DMS 273 treated with DMSO at 0.1 percent for 48 hours (cell line): ENCODE results near the gene USP24.
"Not testable (repeated sequence)": the region's sequence is repeated elsewhere in the genome, so short reads cannot be mapped to it uniquely, and the experiment has no call there.

Source experiments
- DNase-seq: peaks from one replicate; lab custom pipeline; 2025; lab: John Stamatoyannopoulos, UW

Gene USP24

DNA sequence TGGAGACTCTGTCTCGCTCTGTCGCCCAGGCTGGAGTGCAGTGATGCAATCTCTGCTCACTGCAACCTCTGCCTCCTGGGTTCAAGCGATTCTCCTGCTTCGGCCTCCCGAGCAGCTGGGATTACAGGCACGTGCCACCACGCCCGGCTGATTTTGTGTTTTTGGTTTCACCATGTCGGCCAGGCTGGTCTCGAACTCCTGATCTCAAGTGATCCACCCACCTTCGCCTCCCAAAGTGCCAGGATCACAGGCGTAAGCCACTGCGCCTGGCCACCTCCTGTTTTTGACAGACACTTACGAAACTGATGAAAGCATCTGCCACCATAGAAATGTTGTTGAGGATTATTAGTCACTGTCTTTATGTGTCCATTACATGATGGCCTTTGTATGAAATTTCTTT lies 106.2 kb downstream of the USP24 start:
- not testable (repeated sequence) for DNase-seq

DNA sequence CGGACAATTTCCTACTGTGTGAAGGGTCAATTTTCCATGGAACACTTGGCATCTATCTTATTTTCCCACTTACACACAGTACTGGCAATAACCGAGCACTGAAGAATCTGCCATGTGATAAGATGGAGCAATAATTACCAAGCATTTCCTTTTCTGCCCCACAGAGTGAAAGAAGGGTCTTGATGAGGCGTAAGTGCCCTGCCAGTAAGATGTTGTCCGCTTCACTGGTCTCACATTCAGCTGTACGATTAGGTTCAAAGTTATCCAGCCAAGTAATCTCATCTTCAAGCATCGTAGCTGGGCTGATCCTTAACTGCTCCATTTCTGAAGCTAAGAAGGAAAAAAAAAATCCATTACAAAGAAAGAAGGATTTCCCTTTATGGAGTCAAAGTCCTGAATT lies 108.1 kb downstream of the USP24 start:
- DNase-seq = no peak

DNA sequence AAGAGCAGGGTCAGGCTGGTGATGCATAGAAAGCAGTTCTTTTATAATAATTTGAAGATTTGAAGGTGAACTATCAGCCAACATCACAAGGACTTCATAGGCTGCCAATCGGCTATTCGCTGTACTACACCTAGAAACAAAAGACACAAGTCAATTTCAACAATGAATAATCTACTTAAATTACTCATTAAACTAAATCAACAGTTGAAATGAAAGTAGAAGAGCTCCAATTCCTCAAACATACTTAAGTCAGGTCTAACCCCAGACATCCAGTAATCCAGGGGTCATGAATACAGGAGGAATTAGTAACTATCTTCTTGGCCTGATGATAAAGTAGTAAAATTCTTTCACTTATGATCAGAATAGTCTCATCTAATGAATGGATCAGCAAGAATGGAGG lies 111.3 kb downstream of the USP24 start:
- DNase-seq = no peak

DNA sequence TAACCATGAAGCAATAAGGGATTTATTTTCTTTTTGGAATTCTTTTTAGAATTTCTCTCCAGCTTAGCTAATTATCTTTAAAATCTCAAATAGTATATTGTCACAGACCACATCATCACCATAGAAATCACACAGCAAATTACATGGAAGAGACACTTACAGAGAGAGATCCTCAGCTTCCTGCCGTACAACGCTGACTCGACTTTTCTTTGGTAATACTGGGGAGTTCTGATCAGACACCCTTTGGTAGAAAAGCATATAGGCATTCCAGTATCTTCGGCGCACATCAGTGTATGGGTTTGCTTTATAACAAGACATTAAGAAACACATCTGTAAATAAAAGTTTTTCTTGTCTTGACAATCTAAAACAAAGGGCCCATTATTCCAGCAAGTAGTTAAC lies 120.1 kb downstream of the USP24 start:
- no peak for DNase-seq

DNA sequence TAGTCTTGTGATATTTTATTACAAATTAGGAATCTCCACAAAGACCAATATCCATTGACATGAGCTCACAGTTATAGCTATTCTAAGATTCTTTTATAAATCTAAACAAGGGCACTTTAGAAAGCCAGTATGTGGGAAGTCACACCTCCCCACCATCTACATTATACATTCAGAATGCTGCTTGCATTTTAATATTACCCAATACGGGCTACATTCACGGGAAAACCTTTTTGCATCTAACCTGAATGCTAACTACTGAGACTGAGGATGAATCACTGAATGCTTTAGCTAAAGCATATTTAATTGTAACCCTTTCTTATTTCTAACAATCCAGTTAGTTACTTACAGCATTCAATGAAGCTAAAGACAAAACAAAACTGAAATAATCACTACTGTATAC lies 122.7 kb downstream of the USP24 start:
- DNase-seq = no peak

DNA sequence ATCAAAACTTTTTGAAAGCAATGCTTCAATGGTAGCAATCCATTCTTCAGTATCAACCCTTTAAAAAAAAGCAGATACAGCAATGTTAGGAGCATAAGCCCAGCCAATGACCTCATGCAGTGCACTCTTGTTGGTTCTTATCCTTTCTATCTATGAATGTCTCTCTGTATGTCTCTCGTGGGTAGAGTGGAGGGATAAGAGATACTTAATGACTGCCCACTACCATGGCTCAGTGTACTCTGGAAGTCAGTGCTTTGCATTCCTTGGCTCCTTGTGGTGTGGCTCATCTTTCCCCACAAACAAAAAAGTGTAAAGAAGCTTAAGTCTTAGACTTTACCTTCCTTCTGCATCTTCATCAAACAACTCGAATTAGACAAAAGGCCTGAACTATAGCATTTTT lies 125.5 kb downstream of the USP24 start:
- no peak for DNase-seq

DNA sequence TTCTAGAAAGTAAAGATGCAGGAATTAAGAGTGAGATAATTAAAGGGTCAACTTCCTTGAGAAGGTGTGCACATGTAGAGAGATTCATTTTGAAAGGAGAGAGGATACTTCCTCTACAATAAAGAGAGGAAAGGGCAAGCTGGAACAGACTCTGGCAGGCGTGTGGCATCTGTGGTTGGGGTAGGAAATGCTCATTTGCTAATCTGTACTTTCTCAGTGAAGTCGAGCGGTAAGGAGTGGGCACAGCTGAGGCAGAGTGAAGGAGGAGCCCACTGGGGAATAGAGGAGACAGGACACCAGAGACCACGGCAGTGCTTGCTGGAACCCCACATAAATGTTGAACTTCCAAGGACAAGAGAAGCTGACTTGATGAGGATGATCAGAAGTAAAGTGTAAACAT lies 126.8 kb downstream of the USP24 start:
- no peak for DNase-seq

DNA sequence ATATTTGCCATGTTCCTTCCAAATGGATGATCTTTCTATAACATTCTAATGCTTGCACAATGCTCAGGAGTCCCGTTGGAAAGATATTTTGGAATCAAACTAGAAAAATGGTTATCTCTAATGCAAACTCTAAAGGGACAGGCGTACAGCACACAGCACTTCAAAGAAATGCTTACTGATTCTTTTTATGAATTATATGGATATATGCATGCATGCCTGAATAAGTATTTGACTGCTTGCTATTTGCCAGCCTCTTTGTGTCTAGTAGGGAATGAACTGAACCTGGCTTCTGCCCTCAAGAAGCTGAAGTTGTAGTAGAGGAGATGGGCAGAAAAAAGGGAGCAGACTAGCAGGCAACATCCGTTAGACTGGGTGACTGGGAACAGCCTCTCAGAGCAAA lies 127.7 kb downstream of the USP24 start:
- no peak for DNase-seq

DNA sequence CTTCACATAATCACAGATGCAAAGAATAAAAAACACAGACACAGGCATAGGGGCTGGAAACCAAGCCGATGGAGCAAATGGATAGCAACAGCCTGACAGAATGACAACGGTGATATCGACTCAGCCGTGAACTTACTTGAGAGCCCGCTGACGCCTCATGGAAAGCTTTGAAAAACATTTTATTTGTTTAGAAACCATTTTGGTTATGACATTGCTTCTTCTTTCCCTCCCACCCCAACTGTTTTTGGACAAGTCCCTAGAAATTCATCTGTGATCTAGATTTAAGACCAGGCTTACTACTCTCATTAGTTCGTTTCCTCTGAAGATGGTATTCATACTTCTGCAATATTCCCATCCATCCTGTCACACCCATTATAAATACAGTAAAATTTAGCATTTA lies 130.9 kb downstream of the USP24 start:
- no peak for DNase-seq

DNA sequence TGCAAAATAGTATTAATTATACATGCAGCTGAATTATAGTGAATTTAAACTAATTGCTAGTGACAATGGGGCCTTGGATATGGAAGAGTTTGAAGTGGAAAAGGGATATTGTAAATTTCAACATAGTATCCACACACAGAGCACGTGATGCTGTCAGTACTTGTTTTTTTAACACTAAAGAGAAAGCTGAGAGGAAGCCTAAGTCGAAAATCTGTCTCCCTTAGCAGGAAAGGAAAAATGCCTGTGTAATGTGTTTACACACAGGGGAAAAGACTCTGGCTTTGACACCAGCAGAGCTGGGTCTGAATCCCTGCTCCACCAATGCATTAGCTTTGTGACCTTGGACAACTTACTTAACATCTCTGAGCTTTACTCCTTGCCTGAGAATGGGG lies 133.3 kb downstream of the USP24 start:
- DNase-seq = no peak

DNA sequence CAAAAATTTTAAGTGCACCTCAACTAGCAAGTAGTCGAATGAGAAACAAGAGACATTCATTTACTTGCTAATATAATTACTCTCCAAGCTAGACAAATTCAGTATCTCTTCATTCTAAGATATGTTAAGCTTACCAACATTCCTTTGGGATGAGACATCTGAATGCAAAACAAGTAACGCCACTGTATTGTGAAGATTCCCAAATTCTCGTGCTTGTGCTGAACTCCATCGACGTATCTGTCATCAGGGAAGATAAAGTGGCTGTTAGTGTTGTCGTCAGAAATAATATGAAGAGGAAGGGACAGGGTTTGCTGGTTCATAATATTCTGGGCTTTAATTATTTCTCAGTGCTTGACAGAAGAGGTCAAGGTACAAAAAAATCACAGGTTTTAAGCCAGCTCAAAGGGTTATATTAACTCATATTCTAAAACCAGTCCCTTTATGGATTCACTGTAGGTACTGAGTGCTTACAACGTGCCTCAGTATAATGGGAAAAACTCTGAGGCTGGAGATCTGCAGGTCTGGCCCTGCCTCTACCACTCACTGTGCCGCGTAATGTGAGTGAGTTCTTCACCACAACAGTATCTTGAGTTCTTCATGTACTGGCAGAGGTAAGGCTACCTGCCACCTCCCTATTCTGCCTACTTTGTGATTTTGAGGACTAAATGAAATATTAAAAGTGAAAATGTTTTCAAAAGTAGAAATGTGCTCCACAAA lies 133.8 kb downstream of the USP24 start:
- DNase-seq = no peak

DNA sequence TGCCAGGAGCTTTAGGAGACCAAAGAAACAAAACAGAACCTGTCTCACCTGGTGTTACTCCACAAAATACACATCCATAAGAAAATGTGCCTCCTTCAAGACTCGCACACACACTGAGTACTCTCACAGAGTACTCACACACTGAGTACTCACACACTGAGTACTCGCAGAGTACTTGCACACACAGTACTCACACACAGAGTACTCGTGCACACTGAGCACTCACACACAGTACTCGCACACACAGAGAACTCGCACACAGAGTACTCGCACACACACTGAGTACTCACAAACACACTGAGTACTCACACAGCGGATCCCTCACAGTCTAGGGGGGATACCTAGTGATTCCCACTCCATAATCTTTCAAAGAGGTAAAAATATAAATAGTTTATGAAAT lies 135.5 kb downstream of the USP24 start:
- no peak for DNase-seq

DNA sequence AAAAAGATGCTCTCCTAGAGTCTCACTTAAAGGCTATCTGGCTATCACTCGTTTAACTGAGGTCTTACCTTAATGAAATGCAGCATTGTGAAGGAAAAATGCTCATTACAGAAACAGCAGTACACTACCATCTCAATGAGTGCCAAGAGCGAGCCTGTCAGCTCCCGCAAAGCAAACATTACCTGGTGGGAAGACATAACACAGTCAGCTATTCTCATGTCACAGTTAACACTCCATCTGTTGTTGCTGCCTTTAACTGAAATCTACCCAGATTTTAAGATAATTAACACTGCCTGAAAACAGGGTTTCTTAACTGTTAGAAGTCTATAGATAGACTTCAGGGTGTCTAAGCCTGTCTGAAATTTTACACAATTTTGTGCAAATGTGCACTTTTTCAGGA lies 136.7 kb downstream of the USP24 start:
- peak; percentile 35 for DNase-seq

DNA sequence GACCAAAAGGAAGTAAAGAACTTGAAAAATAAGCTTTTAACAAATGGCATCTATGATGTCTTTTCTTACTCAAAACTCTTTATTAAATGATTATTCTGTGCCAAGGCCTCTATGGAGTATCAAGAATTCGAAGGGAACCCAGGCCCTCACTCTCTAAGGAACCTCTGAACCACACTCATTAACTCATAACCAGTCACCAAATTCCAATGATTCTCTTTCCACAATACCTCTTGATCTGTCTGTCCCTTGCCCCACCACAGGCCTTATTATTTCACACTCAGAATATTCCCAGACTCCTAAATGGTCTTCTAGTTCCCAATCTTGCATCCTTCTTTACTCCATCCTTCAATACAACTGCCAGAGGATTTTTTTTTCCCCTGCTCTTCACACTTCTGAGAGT lies 138.8 kb downstream of the USP24 start:
- DNase-seq = no peak

DNA sequence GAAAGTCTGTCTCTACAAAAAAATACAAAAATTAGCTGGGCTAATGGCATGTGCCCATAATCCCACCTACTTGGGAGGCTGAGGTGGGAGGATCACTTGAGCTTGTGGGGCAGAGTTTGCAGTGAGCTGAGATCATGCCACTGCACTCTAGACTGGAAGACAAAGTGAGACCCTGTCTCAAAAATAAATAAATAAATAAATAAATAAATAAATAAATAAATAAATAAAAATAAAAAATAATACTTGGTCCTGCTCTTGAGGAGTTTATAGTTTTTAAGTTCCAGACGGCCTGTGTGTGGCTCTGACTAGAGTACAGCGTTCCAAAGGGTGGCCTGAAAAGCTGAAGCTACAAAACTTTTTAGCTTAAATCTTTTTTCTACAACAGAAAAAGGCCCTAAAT lies 140.7 kb downstream of the USP24 start:
- DNase-seq = no peak

DNA sequence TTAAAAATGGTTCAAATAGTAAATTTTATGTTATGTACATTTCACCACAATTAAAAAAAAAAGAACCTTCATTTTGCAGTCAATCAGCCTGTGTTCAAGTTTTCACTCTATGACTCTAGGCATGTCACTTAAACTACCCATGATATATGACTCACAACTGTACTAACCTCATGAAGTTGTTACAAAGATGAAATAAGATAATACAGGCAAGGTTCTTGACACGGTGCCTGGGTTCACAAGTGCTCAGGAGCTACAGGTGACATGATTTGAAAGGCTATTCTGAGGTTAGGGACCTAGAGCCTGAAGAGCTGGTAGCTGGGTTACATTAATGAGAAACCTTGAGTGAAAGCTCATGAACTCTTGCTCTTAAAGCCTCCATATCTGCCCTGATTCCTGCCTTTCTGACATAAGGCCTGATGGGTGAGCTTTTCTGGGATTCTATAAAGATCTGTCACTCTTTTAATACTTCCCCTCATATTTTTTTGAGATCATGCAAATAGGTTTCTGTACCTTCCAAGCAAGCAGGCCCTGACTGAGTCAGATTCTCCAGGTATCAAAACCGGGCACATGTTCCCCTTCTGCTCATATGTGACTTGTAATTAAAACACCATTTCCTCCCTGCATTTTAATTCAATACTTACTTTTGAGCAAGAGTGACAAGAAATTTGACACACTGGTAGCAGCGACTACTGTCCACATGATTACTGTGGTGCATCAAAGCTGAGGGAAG lies 141.8 kb downstream of the USP24 start:
- DNase-seq = no peak

DNA sequence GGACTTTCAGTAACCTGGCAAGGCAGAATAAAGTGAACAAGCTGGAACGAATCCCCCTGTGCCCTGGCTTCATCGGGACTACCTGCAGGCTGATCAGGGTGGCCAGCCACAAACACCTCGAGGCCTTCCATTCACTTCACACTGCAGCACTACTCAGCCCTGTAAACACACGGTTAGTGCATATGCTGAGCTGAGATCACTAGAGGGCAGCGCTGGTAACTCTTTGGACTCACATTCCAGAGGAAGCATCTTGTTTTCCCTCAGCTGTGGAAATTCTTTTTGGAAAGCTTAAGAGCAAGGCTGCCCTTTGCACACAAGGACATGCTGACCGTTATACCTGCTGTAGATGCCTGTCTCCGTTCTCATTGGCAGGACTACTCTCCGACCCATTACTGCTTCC lies 143.7 kb downstream of the USP24 start:
- peak; percentile 6 for DNase-seq

DNA sequence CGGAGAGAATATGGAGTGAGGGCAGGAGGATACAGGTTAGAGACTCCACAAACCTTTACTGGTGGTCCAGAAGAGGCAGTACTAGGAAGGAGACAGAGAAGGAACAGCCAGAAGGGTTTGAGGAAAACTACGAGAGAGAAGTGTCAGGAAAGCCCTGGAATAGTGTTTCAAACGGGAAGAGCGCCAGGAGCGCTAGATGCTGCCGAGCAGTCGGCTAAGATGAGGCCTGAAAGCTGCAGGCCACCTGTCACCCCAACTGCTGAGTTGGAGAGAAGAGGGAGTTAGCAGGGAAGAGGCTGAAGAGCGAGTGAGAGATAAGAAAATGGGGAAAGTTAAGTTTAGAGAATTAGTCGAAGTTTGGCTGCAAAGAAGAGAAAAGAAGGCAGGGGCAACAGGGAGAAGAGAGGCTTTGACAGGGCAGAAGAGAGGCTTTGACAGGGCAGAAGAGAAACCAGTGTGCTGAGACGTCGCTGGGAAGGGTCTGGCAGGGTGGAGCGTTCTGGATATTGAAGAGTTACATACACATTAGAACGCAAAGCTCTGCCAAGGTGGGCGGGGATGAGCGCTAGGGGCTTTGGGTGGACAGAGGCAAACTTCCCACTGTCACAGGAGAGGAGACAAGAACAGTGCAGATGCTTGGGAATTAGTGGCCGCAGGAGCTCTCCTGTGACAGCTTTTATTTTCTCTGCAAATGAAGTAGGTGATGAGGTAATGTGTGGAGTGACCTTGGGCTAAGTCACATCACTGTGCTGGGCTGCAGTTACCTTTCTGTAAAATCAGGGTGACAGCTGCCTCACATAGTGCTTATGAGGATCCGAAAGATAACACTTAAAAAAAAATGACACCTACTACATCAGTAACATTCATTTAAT lies 144.6 kb downstream of the USP24 start:
- peak; percentile 80 for DNase-seq

DNA sequence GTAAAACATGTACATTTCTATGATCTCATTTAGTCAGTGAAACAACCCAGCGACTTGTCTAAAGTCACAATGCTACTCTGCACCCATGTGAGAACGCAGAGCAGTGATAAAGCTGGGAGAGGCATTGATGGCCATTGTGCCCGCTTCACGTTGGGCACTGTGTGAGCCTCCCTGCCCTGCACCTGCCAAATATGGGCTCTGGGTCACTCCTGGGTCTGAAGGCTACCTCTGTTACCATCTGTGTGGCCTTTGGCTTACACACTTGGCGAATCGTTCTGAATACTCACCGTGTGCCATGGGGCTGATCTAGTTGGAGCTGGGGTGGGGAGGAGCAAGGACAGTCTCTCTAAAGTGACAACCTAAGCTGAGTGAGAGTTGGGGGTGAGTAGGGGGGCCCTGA lies 145.9 kb downstream of the USP24 start:
- DNase-seq = no peak

DNA sequence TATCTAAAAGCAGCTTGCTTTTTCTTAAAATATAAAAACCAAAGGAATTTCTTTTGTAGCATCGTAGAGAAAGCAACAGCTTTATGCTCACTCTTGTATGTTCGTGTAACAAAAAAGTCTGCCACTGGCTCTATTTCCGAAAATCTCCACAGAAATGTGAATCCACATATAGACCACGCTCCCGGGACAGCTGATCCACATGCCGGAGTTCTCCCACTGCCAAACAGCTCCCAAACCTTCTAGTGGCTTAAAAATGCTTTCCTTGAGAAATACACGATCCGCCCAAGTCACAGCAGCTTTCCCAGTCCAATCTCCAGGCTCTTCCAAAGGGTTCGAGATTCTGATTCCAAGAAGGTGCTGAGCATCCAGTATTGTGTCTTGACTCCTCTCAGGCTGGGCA lies 146.5 kb downstream of the USP24 start:
- no peak for DNase-seq

DNA sequence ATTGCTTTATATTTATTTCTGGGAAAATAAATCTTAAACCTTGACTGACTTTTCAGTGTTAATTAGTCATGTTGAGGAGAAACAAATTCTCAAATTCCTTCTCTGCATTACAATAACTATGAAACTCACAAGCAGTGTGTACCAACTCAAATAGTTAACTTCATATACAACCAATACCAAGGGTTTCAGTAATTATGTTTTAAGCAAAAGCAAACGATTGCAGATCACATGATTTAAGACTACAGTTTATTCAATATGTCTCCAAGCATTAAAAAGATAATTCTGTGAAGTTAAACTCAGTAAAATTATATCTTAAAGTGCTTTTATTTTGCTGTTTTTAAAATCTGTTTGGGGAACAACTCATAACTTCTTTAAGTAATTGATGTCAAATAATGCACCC lies 147.2 kb downstream of the USP24 start:
- no peak for DNase-seq

DNA sequence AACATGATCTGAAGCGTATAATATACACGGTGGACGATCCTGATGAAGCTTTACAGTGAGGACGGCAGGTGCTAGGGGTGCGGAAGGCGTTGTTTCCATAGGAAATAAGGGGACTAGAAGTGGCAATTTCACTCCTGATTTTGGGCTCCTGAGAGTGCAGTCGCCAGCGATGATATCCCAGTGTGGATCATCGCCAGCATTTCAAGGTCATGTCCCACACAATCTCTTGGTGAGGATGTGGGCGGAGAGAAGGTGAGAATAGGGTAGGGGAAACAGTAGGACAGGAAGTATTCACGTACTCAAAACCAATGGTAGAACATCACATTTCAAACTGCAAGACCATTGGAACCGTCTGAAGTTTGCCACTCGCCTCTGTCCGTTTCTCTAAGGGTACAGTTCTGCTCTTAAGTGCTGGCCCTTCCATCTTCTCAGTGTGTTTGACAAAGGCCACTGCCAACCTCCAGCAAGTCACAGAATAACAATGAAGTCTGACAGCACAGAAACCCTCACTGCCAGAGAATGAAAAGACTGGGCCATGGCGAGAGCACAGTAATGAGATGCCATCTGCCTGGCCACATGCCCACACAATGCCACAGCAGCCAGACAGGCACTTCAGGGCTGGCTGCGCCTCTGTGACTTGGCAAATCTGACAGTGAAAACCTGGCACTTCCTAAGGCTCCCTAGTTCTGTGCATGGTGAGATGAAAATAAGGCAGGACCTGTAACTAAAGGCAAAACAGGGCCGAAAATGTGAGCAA lies 148.0 kb downstream of the USP24 start:
- peak; percentile 14 for DNase-seq
